Lower lobe of right lung (tissue), 2 donors: Measurements from ENCODE around the gene COX11. TPM values are rescaled to one million over a fixed set of nuclear protein-coding genes. Genes with fewer than 3 reads are reported as not detected.

Experiments
- ATAC-seq, 2 donors: fragments of 200-7000 bp; cut with Tn5 transposase; one replicate each; pipeline ENCODE4 v1.9.1; 2020 to 2022; ENCODE audit warnings: mild to moderate bottlenecking in 2 of 2, moderate library complexity in 2 of 2
- DNase-seq: peaks from one replicate; pipeline ENCODE4 v3.0.0-alpha.2; 2020
- H3K27ac ChIP-seq: fragments of 200-600 bp; one replicate; pipeline ENCODE4 v1.8.0; 2022
- H3K27me3 ChIP-seq: fragments of 200-600 bp; one replicate; pipeline ENCODE4 v1.8.0; 2022; ENCODE audit warnings: low read depth
- H3K36me3 ChIP-seq: fragments of 200-600 bp; one replicate; pipeline ENCODE4 v1.8.0; 2022; ENCODE audit warnings: mild to moderate bottlenecking
- H3K4me1 ChIP-seq: fragments of 200-600 bp; one replicate; pipeline ENCODE4 v1.8.0; 2022
- H3K4me3 ChIP-seq: fragments of 200-600 bp; one replicate; pipeline ENCODE4 v1.8.0; 2022; ENCODE audit warnings: mild to moderate bottlenecking
- H3K9me3 ChIP-seq: fragments of 200-600 bp; one replicate; pipeline ENCODE4 v1.8.0; 2022
- intact Hi-C: fragments of 100-400 bp; cut with DNase I; formaldehyde crosslinking; loops from one replicate; pipeline ENCODE4 v1.11.0; 2022
- total RNA-seq: library from RNA; stranded (reverse); fragmentation: NEBNext Ultra II Directional; extraction: Animal tissue kit (Norgen Biotek cat#: 25700); gene quantifications from one replicate; pipeline ENCODE4 v1.2.1, GENCODE V29; 2021
- TF ChIP-seq, protein P1 (sequence below): fragments of 200-600 bp; IDR thresholded peaks from one replicate; pipeline ENCODE4 v1.8.0; 2022; ENCODE audit warnings: antibody characterized with exemption, mild to moderate bottlenecking
- donor health status: DM: no; HTN: yes; CAD: no; lungs with severe emphysema.

COX11 gene
- total RNA-seq, 1 donor from 2014 or later: 41.9 TPM

DNA sequence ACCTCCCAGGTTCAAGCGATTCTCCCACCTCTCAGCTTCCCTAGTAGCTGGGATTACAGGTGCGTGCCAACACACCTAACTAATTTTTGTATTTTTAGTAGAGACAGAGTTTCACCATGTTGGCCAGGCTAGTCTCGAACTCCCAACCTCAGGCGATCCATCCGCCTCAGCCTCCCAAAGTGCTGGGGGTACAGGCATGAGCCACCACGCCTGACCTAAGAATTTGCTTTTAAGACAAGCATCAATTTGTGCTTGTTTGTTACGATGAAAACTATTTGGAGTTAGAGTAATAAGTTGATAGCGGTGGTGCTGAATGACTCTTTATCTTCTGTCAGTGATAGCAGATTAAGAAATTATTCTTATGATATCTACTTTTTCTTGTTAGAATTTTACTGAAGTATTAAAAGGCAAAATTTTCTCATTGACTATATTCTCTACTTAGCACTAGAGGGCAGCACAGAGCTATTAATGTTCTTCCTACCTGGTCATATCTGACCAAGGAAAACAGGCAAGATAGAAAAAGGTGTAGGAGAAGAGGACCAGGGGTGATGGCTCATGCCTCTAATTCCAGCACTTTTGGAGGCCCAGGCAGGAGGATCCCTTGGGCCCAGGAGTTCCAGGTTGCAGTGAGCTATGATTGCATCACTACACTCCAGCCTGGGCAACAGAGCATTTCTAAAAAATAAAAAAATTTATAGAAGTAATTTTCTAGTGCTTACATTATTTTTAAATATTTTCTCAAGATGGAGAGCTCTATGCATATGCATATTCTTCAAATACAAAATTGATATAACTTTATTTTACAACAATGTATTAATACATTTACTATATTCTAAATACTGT is 24.6 kb upstream of the COX11 start:
- no peaks in the 10 kb centered on the region for H3K4me1 ChIP-seq
- no peak overlapping the region for H3K27ac ChIP-seq
- no peak overlapping the region for H3K4me3 ChIP-seq
- TF ChIP-seq, protein P1, sequence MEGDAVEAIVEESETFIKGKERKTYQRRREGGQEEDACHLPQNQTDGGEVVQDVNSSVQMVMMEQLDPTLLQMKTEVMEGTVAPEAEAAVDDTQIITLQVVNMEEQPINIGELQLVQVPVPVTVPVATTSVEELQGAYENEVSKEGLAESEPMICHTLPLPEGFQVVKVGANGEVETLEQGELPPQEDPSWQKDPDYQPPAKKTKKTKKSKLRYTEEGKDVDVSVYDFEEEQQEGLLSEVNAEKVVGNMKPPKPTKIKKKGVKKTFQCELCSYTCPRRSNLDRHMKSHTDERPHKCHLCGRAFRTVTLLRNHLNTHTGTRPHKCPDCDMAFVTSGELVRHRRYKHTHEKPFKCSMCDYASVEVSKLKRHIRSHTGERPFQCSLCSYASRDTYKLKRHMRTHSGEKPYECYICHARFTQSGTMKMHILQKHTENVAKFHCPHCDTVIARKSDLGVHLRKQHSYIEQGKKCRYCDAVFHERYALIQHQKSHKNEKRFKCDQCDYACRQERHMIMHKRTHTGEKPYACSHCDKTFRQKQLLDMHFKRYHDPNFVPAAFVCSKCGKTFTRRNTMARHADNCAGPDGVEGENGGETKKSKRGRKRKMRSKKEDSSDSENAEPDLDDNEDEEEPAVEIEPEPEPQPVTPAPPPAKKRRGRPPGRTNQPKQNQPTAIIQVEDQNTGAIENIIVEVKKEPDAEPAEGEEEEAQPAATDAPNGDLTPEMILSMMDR: peak; percentile 59
- H3K9me3 ChIP-seq: no peaks in the 10 kb centered on the region
- H3K27me3 ChIP-seq: no peaks in the 10 kb centered on the region
- ATAC-seq: peak; percentile 70
- no peak for DNase-seq
- H3K36me3 ChIP-seq: no peaks in the 10 kb centered on the region
- intact Hi-C loops: no loop called here

DNA sequence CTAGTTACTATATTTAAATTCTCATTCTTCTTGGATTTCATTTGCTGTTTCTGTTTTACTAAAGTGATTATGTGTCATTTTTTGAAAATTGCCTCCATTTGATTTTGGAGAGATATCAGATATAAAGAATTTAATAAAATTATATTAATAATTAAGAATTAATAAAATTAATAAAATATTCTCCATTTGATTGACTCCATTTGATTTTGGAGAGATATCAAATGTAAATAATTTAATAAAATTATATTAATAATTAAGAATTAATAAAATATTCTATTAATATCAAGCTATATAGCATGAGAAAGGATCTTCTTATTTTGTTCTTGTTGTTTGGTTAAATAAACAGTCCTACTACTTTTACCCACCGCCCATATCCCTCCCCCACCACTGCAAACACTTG is 23.1 kb upstream of the COX11 start:
- H3K27ac ChIP-seq: no peak overlapping the region
- no peaks in the 10 kb centered on the region for H3K4me1 ChIP-seq
- H3K36me3 ChIP-seq: no peaks in the 10 kb centered on the region
- no peaks in the 10 kb centered on the region for H3K9me3 ChIP-seq
- no peak for ATAC-seq
- no peaks in the 10 kb centered on the region for H3K27me3 ChIP-seq
- intact Hi-C loops: no loop called here
- no peak for DNase-seq
- no peak overlapping the region for H3K4me3 ChIP-seq
- TF ChIP-seq, protein P1: no peak

DNA sequence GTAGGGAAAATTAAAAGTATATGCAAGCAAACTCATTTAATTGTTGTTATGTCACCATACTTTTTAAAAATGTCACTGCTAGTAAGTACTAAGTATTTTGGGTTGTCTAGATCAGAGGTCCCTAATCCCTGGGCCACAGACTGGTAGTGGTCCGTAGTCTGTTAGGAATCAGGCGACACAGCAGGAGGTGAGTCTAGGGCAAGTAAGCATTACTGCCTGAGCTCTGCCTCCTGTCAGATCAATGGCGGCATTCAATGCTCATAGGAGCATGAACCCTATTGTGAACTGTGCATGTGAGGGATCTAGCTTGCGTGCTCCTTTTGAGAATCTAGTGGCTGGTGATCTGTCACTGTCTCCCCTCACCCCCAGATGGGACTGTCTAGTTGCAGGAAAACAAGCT is 21.7 kb upstream of the COX11 start:
- Histone ChIP-seq H3K4me1 (no peaks in the 10 kb centered on the region), H3K27ac (no peak overlapping the region), H3K4me3 (no peak overlapping the region), H3K27me3 (no peaks in the 10 kb centered on the region), H3K9me3 (no peaks in the 10 kb centered on the region), H3K36me3 (no peaks in the 10 kb centered on the region)
- intact Hi-C loops: no loop called here
- ATAC-seq: no peak
- no peak for DNase-seq
- TF ChIP-seq, protein P1: no peak

DNA sequence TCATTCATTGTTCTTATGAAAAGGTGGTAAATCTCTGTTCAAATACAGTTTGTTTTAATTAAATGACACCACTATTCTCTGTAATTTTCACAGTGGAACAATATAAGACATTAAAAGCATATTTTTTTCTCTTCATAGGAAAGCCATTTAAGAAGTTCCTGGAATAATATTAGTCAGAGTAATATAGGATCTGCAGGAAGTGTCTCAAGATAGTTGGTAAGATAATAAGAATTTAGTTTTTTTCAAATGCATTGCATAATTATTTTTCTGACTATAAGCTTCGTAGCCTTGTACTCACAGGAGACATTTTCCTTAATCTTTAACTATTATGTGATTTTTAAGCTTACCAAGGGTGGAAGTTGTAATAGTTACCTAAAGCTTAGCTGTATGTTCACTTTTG is 17.0 kb upstream of the COX11 start:
- no peaks in the 10 kb centered on the region for H3K36me3 ChIP-seq
- intact Hi-C loops: no loop called here
- ATAC-seq (no peak), DNase-seq (no peak)
- H3K9me3 ChIP-seq: peaks cover 3% of the 10 kb centered on the region
- TF ChIP-seq, protein P1: no peak
- H3K27me3 ChIP-seq: no peaks in the 10 kb centered on the region
- H3K4me3 ChIP-seq: no peak overlapping the region
- no peak overlapping the region for H3K27ac ChIP-seq
- no peaks in the 10 kb centered on the region for H3K4me1 ChIP-seq

GRCh38 chr17:54983260-54983659 is 14.8 kb upstream of the COX11 start:
- intact Hi-C loops: no loop called here
- no peak overlapping the region for H3K27ac ChIP-seq
- H3K4me3 ChIP-seq: no peak overlapping the region
- no peaks in the 10 kb centered on the region for H3K36me3 ChIP-seq
- no peak for ATAC-seq
- TF ChIP-seq, protein P1: no peak
- no peaks in the 10 kb centered on the region for H3K4me1 ChIP-seq
- H3K9me3 ChIP-seq: peaks cover 6% of the 10 kb centered on the region
- no peak for DNase-seq
- H3K27me3 ChIP-seq: no peaks in the 10 kb centered on the region
